Skin of body (tissue), 2 donors: ENCODE results near the gene LIN9. TPM values are rescaled to one million over a fixed set of nuclear protein-coding genes. Genes with fewer than 3 reads are reported as not detected.
"Not testable (repeated sequence)": the region's sequence is repeated elsewhere in the genome, so short reads cannot be mapped to it uniquely, and the experiment has no call there.

ENCODE experiments used
- DNase-seq: peaks from one replicate; lab custom pipeline; 2025; lab: John Stamatoyannopoulos, UW
- total RNA-seq: library from RNA; depleted of rRNA; stranded (reverse); fragments of >200 nt; gene quantifications from one replicate; pipeline ENCODE4 v1.2.3, GENCODE V29; 2014

Gene LIN9
- total RNA-seq, 1 donor from 2014 or later: 8.8 TPM

DNA sequence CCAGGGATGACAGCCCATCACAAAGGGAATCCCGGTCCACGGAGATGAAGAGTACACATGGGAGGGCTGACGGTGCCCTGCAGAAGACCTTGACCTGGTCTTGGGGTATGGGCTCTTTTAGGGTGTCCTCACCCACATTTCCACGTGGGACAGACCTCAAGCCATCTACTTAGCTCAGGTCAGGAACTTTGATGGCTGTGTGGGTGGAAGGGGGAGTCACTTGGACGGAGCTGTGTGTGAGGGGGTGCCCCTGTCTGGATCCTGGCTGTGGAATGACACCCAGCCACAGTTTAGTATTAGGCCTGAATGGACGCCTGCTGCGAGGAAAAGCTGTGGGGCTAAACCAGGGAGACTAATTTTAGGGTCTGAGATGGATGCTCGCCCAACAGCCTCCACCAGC, 96.4 kb downstream of the LIN9 start:
- DNase-seq: no peak

DNA sequence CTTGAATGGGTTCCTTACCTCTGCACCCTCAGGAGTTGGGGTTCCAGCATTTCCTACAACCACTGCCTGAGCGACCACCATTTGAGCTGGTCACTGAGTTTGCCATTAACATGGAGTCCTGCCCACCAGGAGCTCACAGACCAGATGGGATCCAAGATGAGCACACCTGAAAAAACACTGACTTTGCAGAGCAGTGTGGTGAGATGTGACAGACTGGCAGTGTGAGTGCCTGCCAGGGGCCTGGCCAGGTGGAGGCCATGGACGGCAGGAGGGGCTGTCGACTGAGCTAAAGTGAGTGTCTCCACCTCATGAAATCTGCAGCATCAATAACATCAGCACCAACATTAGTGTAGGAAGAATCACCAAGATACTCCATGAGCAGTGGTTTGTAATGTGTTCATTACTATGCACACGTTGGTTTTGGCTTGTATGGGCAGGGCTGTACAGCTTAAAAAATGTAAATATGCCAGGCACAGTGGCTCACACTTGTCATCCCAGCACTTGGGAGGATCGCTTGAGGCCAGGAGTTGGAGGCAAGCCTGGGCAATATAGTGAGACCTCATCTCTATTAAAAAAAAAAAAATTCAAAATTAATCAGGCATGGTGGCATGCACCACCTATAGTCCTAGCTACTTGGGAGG, 97.7 kb downstream of the LIN9 start:
- DNase-seq: no peak

DNA sequence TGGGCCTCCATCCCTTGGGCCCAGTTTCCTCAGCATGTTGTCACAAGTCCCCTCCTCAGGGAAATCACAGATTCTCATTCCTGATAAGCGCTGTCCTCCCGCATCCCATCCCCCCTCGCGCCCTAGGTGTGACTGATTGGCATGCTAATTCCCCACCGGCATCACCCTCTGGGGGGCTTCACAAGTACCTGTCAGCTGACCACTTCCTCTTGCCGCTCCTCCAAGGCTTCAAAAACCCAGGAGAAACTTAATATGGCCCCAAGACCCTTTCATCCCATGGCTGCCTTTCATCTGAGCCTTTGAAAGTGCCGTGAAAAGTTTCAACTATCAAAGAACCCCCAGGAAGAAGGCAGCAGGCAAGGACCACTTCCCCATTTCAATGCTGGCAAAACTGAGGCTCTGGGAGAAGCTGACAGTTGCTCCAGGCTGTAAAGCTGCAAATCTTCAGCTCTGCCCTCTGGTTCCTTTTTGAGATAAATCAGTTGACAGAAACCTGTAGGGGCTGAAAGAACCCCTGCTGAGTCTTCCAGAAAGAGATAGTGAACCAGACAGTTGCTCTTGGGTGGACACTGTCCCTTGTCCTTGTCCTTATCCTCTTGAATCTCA, 98.3 kb downstream of the LIN9 start:
- no peak for DNase-seq

DNA sequence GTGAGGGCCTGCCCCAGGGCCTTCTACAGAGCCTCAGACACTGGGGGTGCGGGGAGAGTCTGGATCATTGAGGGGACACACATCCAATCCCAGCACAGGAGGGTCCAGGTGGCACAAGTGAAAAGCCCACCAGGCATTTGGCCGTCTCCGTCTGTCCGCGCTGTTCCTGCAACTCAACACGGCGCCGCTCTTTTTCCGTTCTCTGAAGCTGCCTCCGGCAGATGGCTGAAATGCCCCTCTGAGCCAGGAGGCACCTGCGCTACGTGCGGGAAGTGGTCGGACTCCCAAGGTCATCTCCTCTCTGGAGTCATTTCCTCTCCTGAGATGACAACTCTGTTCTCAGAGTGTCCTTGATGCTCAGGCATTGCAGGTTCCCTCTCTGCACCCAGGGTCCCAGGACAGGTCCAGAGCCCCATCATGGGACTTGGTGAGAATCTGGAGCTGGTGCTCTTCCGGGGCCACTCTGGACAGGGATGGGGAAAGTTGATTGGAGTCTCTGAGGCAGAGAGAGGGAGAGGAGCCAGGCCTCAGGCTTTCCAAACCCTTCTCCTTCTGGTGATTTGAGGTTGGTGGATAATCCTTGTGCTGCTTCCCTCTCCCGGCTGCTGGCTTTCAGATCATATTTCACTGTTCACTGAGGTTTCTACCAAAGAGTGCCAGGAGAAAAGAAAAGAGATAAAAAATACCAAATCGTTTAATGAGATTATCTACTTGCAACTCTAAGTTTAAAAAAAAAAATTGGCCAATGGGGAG, 99.5 kb downstream of the LIN9 start:
- no peak for DNase-seq

DNA sequence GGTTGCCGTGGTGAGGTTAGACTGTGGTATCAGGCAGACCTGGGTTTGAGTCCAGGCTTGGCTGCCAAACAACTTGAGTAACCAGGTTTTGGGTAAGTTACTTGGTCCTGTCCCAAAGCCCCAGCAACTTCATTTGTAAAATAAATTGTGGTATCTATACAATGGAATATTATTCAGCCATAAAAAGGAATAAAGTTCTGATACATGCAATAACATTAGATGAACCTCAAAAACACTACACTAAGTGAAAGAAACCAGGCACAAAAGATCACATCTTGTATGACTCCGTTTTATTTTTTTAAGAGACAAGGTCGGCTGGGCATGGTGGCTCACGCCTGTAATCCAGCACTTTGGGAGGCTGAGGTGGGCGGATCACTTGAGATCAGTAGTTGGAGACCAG, 101.9 kb downstream of the LIN9 start:
- DNase-seq: no peak

DNA sequence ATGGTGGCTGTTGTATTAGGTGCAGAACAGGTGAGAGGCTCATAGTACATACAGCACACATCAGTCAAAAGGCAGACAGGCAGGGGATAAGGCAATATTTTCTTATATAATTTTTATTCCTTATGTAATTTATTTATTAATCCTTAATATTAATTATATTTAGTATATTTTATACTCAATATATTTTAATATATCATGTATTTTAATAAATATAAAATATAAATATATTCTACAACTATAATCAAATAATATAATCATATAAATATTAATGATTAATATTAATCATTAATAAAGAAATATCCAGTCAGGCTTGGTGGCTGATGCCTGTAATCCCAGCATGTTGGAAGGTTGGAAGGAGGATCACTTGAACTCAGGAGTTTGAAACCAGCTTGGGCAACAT, 104.8 kb downstream of the LIN9 start:
- DNase-seq: no peak

DNA sequence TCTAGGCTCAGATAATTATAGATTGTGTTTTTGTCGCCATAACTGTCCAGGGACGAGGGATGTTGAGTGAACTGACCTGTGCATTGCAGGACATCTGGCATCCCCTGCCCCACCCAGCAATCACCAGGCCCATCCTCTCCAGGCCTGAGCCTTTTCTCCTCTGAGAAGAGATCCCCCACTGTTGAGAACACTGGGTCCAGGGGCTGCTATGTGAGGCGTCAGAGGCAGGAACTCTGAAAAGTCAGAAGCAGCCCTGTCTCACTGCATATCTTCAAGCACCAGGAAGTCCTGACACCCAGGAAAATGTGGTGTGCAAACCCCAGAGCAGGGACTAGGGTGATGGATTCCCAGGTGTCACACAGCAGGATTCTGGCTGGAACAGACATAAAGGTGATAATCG, 105.3 kb downstream of the LIN9 start:
- no peak for DNase-seq

DNA sequence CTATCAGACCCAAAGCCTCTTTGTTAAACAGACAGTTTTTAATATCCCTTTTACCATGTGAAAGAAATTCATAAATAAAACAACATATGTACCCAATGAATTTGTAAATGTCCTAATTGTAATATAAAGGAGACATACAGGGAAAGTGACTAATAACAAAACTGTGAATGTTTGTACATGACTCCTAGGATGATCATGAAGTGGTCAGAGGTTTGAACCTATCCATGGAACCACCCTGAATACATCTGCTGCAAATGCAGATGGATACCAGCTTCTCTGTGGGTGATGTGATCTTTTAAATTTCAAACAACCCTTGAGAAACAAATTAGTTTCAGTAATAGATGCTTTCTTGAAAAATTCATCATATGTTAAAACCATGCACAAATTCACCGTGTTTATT, 105.7 kb downstream of the LIN9 start:
- DNase-seq: no peak

DNA sequence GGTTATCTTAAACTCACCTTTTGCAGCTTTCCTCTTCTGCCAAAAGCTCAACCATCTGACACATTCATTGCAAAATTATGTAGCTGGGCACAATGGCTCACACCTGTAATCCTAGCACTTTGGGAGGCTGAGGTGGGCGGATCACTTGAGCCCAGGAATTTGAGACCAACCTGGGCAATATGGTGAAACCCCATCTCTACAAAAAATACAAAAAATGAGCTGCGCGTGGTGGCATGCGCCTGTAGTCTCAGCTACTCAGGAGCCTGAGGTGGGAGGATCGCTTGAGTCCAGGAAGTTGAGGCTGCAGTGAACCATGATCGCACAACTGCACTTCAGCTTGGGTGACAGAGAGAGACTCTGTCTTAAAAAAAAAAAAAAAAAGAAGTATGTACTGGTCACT, 106.3 kb downstream of the LIN9 start:
- not testable (repeated sequence) for DNase-seq

DNA sequence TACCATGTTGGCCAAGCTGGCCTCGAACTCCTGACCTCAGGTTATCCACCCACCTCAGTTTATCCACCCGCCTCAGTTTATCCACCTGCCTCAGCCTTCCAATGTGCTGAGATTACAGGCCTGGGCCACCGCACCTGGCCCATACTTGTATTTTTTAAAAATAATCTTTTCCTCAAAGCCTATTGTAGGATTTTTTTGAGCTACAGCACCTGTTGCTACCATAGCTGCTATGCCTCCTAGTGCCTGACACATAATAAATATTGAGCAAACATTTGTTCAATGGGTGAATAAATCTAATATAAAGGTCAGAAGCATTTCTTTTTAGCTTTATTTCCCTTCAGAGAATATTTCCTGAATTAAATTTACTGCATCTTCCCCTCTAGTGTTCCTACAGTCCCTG, 106.7 kb downstream of the LIN9 start:
- DNase-seq: no peak

DNA sequence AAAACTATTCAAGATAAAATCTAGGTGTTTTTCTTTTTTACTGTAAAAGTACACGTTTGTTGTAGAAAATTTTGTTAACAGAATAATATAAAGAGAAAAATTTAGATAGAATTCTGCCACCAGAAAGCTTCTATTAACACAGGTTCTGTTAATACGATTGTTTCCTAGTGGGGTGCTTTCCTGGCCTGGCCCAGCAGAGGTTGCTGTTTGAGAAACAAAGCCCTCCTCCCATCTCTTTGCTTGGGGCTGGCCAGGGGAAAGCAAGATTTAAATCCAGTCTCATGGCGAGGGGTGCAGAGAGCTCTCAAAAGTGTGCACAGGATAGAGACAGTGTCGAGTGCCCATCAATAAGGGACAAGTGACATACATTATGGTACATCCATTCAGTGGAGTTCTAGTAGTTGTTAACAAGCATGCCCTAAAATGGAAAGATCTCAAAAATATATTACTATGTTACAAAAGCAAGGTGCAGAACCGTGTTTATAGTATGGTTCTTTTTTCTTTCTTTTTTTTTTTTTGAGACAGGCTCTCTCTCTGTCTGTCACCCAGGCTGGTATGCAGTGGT, 107.9 kb downstream of the LIN9 start:
- no peak for DNase-seq

DNA sequence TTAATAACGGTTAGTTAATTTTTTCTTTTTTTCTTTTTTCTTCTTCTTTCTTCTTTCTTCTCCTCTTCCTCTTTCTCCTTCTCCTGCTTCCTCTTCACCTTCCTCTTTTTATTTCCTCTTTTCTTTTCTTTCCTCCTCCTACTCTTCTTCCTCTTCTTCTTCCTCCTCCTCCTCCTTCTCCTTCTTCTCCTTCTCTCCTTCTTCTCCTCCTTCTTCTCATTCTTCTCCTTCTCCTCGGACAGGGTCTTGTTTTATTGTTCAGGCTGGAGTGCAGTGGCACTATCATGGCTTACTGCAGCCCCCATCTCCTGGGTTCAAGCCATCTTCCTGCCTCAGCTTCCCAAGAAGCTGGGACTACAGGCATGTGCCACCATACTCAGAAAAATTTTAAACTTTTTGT, 109.0 kb downstream of the LIN9 start:
- DNase-seq: no peak

DNA sequence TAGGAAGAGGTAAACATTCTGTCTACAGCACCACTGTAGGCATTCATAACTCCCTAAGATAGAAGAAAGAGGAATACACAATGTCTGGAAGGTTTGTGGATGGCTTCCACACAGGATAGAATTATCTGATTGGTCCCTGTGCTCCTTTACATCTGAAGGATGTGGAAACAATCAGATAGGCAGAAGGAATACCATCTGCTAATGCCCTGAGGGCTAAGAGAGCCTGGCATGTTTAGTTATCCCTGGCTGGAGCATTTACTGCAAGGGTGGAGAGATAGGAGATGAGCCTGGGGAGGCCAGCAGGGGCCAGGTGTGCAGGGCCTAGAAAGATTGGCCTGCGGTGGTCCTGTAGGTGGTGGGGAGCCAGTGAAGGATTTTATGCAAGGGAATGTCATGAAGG, 113.8 kb downstream of the LIN9 start:
- no peak for DNase-seq

DNA sequence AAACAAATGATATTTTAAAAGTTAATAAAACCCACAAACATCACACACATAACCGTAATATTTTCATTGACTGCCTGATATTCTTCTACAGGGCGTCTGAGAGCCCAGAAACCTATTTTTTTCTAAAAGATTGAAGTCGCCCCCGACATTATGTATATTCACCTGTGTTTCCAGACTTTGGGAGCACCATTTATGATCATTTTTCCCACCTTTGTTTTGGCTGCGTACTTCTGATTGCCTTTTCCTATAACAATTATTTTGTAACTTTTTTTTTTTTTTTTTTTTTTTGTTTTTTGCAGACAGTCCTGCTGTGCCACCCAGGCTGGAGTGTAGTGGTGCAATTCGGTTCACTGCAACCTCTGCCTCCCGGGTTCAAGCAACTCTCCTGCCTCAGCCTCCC, 121.6 kb downstream of the LIN9 start:
- no peak for DNase-seq

DNA sequence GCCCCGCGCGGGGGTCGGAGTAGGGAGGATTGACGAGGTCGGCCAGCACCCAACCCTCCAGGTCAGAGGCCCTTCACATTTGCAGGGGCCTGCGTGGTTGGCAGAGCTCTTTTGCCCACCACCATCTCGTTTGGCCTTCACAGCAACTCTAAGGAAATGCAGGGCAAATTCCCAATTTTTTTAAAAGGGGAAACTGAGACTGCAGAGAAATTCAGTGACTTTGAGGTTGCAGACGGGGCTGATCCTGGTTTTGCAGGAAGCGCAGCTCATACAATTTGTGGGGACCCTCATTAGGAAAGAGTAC, 122.0 kb downstream of the LIN9 start:
- no peak for DNase-seq

DNA sequence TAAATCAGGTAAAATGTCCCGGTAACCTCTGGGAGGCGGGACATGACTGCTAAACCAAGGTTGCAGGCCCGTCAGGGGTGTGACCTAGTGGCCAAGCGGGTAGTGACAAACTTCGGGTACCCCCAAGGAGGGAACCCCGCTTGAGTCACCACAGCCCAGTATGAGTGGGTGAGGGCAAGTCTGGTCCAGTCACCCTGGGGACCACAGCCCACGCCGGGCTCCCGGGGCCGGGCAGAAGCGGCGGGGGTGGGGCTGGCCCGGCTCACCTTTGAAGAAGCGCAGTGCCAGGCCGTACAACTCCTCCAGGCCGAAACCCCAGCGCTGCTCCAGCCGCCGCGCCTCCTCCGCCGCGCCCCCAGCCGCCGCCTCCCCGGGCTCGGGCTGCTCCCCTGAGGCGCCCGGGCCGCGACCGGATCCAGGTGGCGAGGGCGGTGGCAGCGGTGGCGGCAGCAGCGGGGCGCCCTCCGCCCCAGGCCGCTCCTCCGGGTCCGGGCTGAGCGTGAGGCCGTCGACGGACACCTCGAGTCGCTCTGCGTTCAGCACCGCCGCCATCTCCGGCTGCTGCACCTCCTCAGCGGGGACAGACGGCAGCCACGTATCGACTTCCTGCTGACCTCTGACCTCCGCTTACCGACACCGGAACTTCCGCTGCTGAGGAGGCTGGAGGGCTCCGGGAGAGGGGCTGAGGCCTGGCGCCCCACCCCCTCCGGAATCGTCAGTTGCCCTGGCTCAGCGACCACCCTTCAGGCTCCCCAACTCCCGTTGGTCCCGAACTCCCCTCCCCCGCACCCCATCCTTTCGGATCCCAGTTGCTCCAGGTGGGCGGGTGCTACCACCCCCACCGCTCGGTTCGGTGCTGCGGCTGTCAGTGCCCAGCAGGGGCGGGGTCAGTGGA, 122.6 kb downstream of the LIN9 start, which contains the start of gene ACBD3:
Gene ACBD3 (minus strand): TSS at position 618 of the 895 bp plus-strand sequence. CDS start 66 bp downstream, at position 552.
- DNase-seq: peak; percentile 86

DNA sequence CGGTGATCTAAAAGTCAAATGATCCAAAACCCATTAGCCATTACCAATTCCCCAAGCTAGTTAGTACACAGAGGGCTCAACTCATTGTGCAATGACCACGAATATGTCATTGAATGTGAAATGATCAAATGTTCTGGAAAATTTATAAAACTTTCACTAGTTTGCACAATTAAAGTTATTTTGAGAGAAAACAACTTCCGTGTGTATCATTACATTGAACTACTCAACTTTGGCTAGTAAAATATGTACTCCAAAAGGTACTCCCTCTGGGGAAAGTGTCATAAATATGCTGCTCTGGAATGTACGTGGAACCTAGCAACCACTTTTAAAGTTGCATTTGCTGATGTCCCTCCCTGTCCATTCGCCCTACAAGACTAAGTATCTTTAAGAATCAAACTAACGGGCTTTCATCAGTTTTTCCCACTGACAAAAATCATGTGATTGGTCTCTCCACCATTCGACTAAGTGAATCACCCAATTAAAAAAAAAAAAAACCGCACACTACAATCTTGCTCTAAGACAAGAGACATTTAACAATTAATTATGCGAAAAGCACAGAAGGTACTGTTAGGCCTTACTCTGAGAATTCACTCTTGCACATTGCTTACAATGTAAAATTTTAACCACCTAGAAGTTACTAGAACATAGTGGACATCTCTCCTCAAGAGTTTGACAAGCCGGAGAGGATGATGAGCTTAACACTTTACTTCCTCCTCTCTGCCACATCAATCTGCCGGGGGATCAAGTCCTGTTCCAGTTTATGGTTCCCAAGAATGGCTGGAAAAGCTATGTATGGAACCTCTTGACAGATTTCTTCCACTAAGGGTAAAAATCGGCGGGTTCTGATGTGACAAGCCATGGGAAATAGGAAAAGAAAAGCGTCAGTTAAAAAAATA, 123.6 kb downstream of the LIN9 start:
- DNase-seq: no peak

DNA sequence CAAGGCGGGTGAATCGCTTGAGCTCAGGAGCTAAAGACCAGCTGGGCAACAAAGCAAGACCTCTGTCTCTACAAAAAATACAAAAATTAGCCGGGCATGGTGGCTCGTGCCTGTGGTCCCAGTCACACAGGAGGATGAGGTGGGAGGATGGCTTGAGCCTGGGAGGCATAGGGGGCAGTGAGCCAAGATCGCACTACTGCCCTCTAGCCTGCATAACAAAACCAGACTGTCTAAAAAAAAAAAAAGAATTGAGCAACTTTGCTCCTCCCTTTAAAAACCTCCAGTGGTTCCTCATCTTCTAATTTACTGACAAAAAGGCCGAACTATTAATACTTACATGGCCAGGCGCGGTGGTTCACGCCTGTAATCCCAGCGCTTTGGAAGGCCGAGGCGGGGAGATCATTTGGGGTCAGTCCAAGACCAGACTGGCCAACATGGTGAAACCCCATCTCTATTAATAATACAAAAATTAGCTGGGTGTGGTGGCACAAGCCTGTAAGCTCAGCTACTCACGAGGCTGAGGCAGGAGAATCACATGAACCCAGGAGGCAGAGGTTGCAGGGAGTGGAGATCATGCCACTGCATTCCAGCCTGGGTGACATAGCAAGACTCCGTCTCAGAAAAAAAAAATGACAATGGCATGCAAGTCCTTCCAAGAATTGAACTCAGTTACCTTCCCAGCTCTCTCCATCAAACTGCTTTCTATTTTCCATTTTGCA, 126.8 kb downstream of the LIN9 start:
- DNase-seq: no peak
